Activated CD4-positive, alpha-beta T cell treated with anti-CD3 and anti-CD28 coated beads for 36 hours (primary cell): Measurements from ENCODE around the gene MYO9A. TPM values are rescaled to one million over a fixed set of nuclear protein-coding genes. Genes with fewer than 3 reads are reported as not detected.
"Not testable (repeated sequence)": the region's sequence is repeated elsewhere in the genome, so short reads cannot be mapped to it uniquely, and the experiment has no call there.

Source experiments
- ATAC-seq: fragments of 200-7000 bp; cut with Tn5 transposase; one replicate; pipeline ENCODE4 v1.10.0; 2021; ENCODE audit warnings: mild to moderate bottlenecking, moderate library complexity
- CTCF ChIA-PET: fragments of 350-600 bp; sonication (Branson Sonifier 250); formaldehyde crosslinking; loops from one replicate; lab custom pipeline; 2021; ENCODE audit warnings: antibody characterized with exemption; lab: Charles Lee
- POLR2A ChIA-PET: fragments of 350-600 bp; sonication (Branson Sonifier 250); formaldehyde crosslinking; loops from one replicate; lab custom pipeline; 2021; ENCODE audit warnings: antibody characterized with exemption, inconsistent platforms; lab: Charles Lee
- DNase-seq: peaks from one replicate; pipeline ENCODE4 v3.0.0-alpha.2; 2020
- H3K27ac Mint-ChIP-seq: one replicate; pipeline ENCODE4 v1.8.0; 2021; ENCODE audit warnings: mixed read lengths
- H3K27me3 Mint-ChIP-seq: one replicate; pipeline ENCODE4 v1.8.0; 2021; ENCODE audit warnings: mixed read lengths
- H3K36me3 Mint-ChIP-seq: one replicate; pipeline ENCODE4 v1.8.0; 2021; ENCODE audit warnings: low read depth, mixed read lengths
- H3K4me1 Mint-ChIP-seq: one replicate; pipeline ENCODE4 v1.8.0; 2021; ENCODE audit warnings: mixed read lengths
- H3K4me3 Mint-ChIP-seq: one replicate; pipeline ENCODE4 v1.8.0; 2021; ENCODE audit warnings: mild to moderate bottlenecking, moderate library complexity, mixed read lengths
- H3K9me3 Mint-ChIP-seq: one replicate; pipeline ENCODE4 v1.8.0; 2021; ENCODE audit warnings: low read depth, mixed read lengths
- intact Hi-C, 2 experiments: fragments of 100-400 bp; cut with DNase I in 1 of 2; cut with micrococcal nuclease in 1 of 2; formaldehyde crosslinking; loops; one replicate each; pipeline versions ENCODE4 v1.14.2 to v1.15.1; 2022 to 2024; cut with DNase I, micrococcal nuclease
- total RNA-seq, 2 experiments: library from RNA; stranded (reverse); gene quantifications; one replicate each; pipeline ENCODE4 v1.2.3, GENCODE V29; 2021

Gene MYO9A
- total RNA-seq, 2 experiments from 2014 or later = 19.0 to 20.3 TPM

GRCh38 chr15:72005483-72005882 lies 112.5 kb downstream of the MYO9A start:
- ChIA-PET POLR2A (no interaction called here), CTCF (no interaction called here)
- H3K27me3 Mint-ChIP-seq = no peaks in the 10 kb centered on the region
- H3K4me3 Mint-ChIP-seq = no peak overlapping the region
- no peaks in the 10 kb centered on the region for H3K9me3 Mint-ChIP-seq
- intact Hi-C loops = no loop called here
- DNase-seq (no peak), ATAC-seq (no peak)
- H3K27ac Mint-ChIP-seq = no peak overlapping the region
- H3K4me1 Mint-ChIP-seq = no peaks in the 10 kb centered on the region
- peaks cover 9% of the 10 kb centered on the region for H3K36me3 Mint-ChIP-seq

- no peak overlapping the region for H3K27ac Mint-ChIP-seq
- no peaks in the 10 kb centered on the region for H3K27me3 Mint-ChIP-seq
- H3K4me3 Mint-ChIP-seq = no peak overlapping the region
- H3K4me1 Mint-ChIP-seq = no peaks in the 10 kb centered on the region
- ChIA-PET CTCF (no interaction called here), POLR2A (no interaction called here)
- peaks cover 17% of the 10 kb centered on the region for H3K36me3 Mint-ChIP-seq
- no peak for DNase-seq
- H3K9me3 Mint-ChIP-seq = no peaks in the 10 kb centered on the region
- intact Hi-C loops = no loop called here
- no peak for ATAC-seq
Measured at GRCh38 chr15:71999807-72000206, 118.1 kb downstream of the MYO9A start.

- ATAC-seq, H3K9me3 Mint-ChIP-seq, H3K4me3 Mint-ChIP-seq, H3K27ac Mint-ChIP-seq, POLR2A ChIA-PET, DNase-seq, CTCF ChIA-PET, H3K4me1 Mint-ChIP-seq, H3K27me3 Mint-ChIP-seq, intact Hi-C loops: not testable (repeated sequence)
- peaks cover 17% of the 10 kb centered on the region for H3K36me3 Mint-ChIP-seq
Measured at GRCh38 chr15:71998717-71999116, 119.2 kb downstream of the MYO9A start.

- peaks cover 17% of the 10 kb centered on the region for H3K36me3 Mint-ChIP-seq
- intact Hi-C loops = no loop called here
- no peaks in the 10 kb centered on the region for H3K4me1 Mint-ChIP-seq
- no peak overlapping the region for H3K27ac Mint-ChIP-seq
- ChIA-PET CTCF (interaction anchor here (0.6 kb wide), 1 partner anchor 126 kb away, joined by 3 read pairs; no protein-coding TSS in a partner anchor), POLR2A (no interaction called here)
- H3K27me3 Mint-ChIP-seq = no peaks in the 10 kb centered on the region
- ATAC-seq (no peak), DNase-seq (no peak)
- no peak overlapping the region for H3K4me3 Mint-ChIP-seq
- no peaks in the 10 kb centered on the region for H3K9me3 Mint-ChIP-seq
Measured at GRCh38 chr15:71997691-71998090, 120.3 kb downstream of the MYO9A start.

GRCh38 chr15:71975816-71976150 lies 142.2 kb downstream of the MYO9A start:
- ChIA-PET POLR2A (no interaction called here), CTCF (no interaction called here)
- H3K27me3 Mint-ChIP-seq = no peaks in the 10 kb centered on the region
- no peaks in the 10 kb centered on the region for H3K9me3 Mint-ChIP-seq
- DNase-seq (no peak), ATAC-seq (no peak)
- no peaks in the 10 kb centered on the region for H3K36me3 Mint-ChIP-seq
- intact Hi-C loops = no loop called here
- no peak overlapping the region for H3K4me3 Mint-ChIP-seq
- no peak overlapping the region for H3K27ac Mint-ChIP-seq
- H3K4me1 Mint-ChIP-seq = no peaks in the 10 kb centered on the region

GRCh38 chr15:71974211-71974610 lies 143.7 kb downstream of the MYO9A start:
- DNase-seq (no peak), ATAC-seq (no peak)
- POLR2A ChIA-PET = no interaction called here
- Mint-ChIP-seq H3K27ac (no peak overlapping the region), H3K9me3 (no peaks in the 10 kb centered on the region), H3K4me1 (no peaks in the 10 kb centered on the region), H3K27me3 (no peaks in the 10 kb centered on the region), H3K36me3 (no peaks in the 10 kb centered on the region), H3K4me3 (no peak overlapping the region)
- CTCF ChIA-PET = no interaction called here
- intact Hi-C loops = no loop called here

GRCh38 chr15:71973366-71973765 lies 144.6 kb downstream of the MYO9A start:
- intact Hi-C loops = no loop called here
- Mint-ChIP-seq H3K9me3 (no peaks in the 10 kb centered on the region), H3K36me3 (no peaks in the 10 kb centered on the region), H3K4me1 (no peaks in the 10 kb centered on the region), H3K4me3 (no peak overlapping the region), H3K27me3 (no peaks in the 10 kb centered on the region), H3K27ac (no peak overlapping the region)
- DNase-seq (no peak), ATAC-seq (no peak)
- ChIA-PET CTCF (interaction anchor here (0.5 to 0.6 kb wide), 2 partner anchors 29 to 173 kb away, joined by 3 to 4 read pairs; no protein-coding TSS in a partner anchor), POLR2A (no interaction called here)

- Mint-ChIP-seq H3K27ac (no peak overlapping the region), H3K36me3 (peaks cover 4% of the 10 kb centered on the region), H3K27me3 (no peaks in the 10 kb centered on the region), H3K4me1 (no peaks in the 10 kb centered on the region), H3K9me3 (no peaks in the 10 kb centered on the region), H3K4me3 (no peak overlapping the region)
- ATAC-seq (no peak), DNase-seq (no peak)
- CTCF ChIA-PET = no interaction called here
- POLR2A ChIA-PET = no interaction called here
- intact Hi-C loops = no loop called here
Measured at GRCh38 chr15:71971905-71972304, 146.0 kb downstream of the MYO9A start.

GRCh38 chr15:71970435-71970834 lies 147.5 kb downstream of the MYO9A start:
- no peaks in the 10 kb centered on the region for H3K27me3 Mint-ChIP-seq

GRCh38 chr15:71962537-71962936 lies 155.4 kb downstream of the MYO9A start:
- Mint-ChIP-seq H3K27me3 (no peaks in the 10 kb centered on the region), H3K4me1 (no peaks in the 10 kb centered on the region), H3K9me3 (no peaks in the 10 kb centered on the region), H3K36me3 (peaks cover 5% of the 10 kb centered on the region), H3K27ac (no peak overlapping the region), H3K4me3 (no peak overlapping the region)
- POLR2A ChIA-PET = no interaction called here
- ATAC-seq (no peak), DNase-seq (no peak)
- CTCF ChIA-PET = interaction anchor here (0.9 kb wide), 1 partner anchor 190 kb away, joined by 3 read pairs; no protein-coding TSS in a partner anchor
- intact Hi-C loops = no loop called here

More at GRCh38 chr15:71970435-71970834, 147.5 kb downstream of the MYO9A start:
- ChIA-PET POLR2A (no interaction called here), CTCF (interaction anchor here (0.7 kb wide), 2 partner anchors 20 to 866 kb away, joined by 3 read pairs; no protein-coding TSS in a partner anchor)
- no peak overlapping the region for H3K27ac Mint-ChIP-seq
- DNase-seq (no peak), ATAC-seq (no peak)
- no peaks in the 10 kb centered on the region for H3K9me3 Mint-ChIP-seq
- H3K4me1 Mint-ChIP-seq = no peaks in the 10 kb centered on the region
- H3K4me3 Mint-ChIP-seq = no peak overlapping the region
- intact Hi-C loops = no loop called here
- peaks cover 7% of the 10 kb centered on the region for H3K36me3 Mint-ChIP-seq

- Mint-ChIP-seq H3K27me3 (no peaks in the 10 kb centered on the region), H3K4me1 (no peaks in the 10 kb centered on the region), H3K36me3 (no peaks in the 10 kb centered on the region), H3K27ac (no peak overlapping the region), H3K9me3 (no peaks in the 10 kb centered on the region), H3K4me3 (no peak overlapping the region)
- ChIA-PET POLR2A (no interaction called here), CTCF (no interaction called here)
- intact Hi-C loops = no loop called here
- DNase-seq (no peak), ATAC-seq (no peak)
Measured at GRCh38 chr15:71957026-71957425, 160.9 kb downstream of the MYO9A start.

- ChIA-PET POLR2A (no interaction called here), CTCF (no interaction called here)
- intact Hi-C loops = no loop called here
- Mint-ChIP-seq H3K27ac (no peak overlapping the region), H3K9me3 (no peaks in the 10 kb centered on the region), H3K4me1 (no peaks in the 10 kb centered on the region), H3K36me3 (peaks cover 1% of the 10 kb centered on the region), H3K4me3 (no peak overlapping the region), H3K27me3 (no peaks in the 10 kb centered on the region)
- no peak for ATAC-seq
- DNase-seq = no peak
Measured at GRCh38 chr15:71951134-71951533, 166.8 kb downstream of the MYO9A start.

GRCh38 chr15:71945012-71945411 lies 172.9 kb downstream of the MYO9A start:
- DNase-seq (no peak), ATAC-seq (no peak)
- H3K27me3 Mint-ChIP-seq = no peaks in the 10 kb centered on the region
- no peaks in the 10 kb centered on the region for H3K36me3 Mint-ChIP-seq
- intact Hi-C loops = no loop called here
- CTCF ChIA-PET = no interaction called here
- H3K27ac Mint-ChIP-seq = no peak overlapping the region
- POLR2A ChIA-PET = no interaction called here
- no peaks in the 10 kb centered on the region for H3K9me3 Mint-ChIP-seq
- H3K4me1 Mint-ChIP-seq = no peaks in the 10 kb centered on the region
- H3K4me3 Mint-ChIP-seq = no peak overlapping the region
